ENCODE data around the gene MYLK4.

MYLK4 gene

DNA sequence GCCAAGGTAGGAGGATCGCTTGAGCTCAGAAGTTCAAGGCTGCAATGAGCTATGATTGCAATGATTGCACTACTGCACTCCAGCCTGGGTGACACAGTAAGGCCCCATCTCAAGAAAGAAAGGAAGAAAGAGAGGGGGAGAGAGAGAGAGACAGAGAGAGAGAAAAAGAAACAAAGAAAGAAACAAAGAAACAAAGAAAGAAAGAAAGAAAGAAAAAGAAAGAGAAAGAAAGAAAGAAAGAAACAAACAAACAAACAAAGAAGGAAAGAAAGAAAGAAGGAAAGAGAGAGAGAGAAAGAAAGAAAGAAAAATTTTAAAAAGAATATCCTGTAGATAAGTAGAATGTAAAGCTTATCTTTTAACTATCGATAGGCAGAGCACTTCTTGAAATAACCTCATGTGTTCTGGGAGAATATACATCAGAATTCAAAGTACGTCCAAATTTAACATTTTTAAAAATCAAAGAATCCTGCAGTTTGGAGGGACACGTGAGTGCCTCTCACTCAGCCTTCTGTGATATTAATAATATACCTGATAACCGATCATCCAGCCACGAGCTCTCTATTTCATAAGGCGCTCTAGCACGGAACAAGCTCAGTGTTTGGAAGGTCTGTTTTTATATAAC lies 25.2 kb downstream of the MYLK4 start:
- no peak overlapping the region for H3K27ac Mint-ChIP-seq
- DNase-seq (no peak), ATAC-seq (no peak)
- peaks cover 4% of the 10 kb centered on the region for H3K36me3 Mint-ChIP-seq (ENCODE audit: low read depth)
- H3K4me3 Mint-ChIP-seq, result no peak overlapping the region
- no peaks in the 10 kb centered on the region for H3K27me3 Mint-ChIP-seq
- no peaks in the 10 kb centered on the region for H3K4me1 Mint-ChIP-seq
- peaks cover 7% of the 10 kb centered on the region for H3K9me3 Mint-ChIP-seq

DNA sequence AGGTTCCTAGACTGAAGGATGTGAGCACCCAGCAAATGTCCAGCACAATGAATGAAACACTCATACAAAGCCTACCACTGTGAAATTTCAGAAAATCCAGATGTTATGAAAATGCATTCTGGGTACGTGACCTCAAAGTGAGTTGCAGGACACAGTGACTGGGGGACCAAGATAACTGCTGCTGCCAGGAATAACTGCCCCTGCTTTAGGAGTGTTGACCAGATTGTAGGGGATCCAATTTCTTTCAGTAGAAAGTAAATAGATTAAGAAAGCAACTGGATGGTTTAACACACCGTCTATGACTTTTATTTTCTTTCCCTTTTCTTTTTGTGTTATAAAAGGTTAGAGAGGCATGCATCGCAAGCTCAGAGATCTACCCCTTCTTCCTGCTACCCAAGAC lies 29.5 kb downstream of the MYLK4 start:
- ATAC-seq (no peak), DNase-seq (no peak)
- Mint-ChIP-seq H3K27me3 (no peaks in the 10 kb centered on the region), H3K4me3 (no peak overlapping the region), H3K4me1 (peaks cover 4% of the 10 kb centered on the region), H3K36me3 (ENCODE audit: low read depth) (peaks cover 4% of the 10 kb centered on the region), H3K27ac (no peak overlapping the region), H3K9me3 (peaks cover 10% of the 10 kb centered on the region)

DNA sequence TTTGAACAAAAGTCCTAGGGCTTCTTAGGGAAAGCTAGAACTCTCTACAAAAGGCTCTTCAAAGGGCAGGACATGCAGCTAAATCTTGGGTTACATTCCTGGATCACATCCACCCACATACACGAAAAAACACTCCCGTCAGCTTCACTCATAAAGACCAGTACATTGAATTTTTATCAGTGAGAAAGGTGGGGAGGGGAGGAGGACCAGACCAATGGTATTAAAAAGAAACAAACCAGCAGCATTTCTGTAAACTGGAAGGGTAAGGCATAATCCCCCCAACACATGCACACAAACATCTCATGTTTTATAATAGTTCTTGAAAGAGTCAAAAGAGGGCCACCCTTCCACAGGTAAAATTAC lies 31.6 kb downstream of the MYLK4 start:
- Mint-ChIP-seq H3K36me3 (ENCODE audit: low read depth) (peaks cover 4% of the 10 kb centered on the region), H3K4me3 (no peak overlapping the region)

DNA sequence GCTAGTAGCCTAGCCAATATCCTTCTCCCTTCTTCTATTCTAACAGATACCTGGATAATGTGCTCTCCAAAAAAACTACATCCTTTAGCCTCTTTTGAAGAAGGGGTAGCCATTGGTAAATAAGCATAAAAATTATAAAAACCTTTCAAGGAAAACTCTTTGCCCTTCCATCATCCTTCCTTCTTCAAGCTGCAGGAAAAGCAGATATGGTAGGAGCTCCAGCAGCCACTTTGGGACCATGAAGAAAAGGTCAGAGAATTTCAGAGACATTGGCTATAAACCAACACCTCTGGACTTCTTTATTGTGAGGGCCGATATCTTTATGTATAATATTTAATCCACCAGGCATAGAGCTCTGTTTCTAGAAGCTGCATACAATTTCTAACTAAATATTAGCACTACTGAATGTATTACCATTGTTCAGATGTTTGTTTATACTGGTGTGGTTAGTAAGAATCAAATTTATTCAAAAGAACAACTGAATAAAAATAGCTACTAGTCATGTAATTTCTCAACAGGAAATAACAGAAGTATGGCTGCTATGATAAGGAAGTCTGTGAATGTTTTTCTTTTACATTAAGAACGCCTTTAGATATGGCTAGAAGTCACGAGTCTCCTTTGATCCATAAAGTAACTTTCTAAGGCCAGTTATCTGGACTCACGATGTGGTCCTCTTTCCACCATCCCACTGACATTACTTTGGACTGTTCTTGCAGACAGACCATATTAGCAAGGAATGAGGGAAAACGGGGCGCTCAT lies 32.2 kb downstream of the MYLK4 start:
- Mint-ChIP-seq H3K9me3 (peaks cover 10% of the 10 kb centered on the region), H3K27ac (no peak overlapping the region), H3K4me3 (no peak overlapping the region)

More for the DNA sequence above, 31.6 kb downstream of the MYLK4 start:
- ATAC-seq, result no peak
- no peaks in the 10 kb centered on the region for H3K27me3 Mint-ChIP-seq
- peaks cover 10% of the 10 kb centered on the region for H3K9me3 Mint-ChIP-seq
- peaks cover 4% of the 10 kb centered on the region for H3K4me1 Mint-ChIP-seq
- DNase-seq, result no peak
- H3K27ac Mint-ChIP-seq, result no peak overlapping the region

DNA sequence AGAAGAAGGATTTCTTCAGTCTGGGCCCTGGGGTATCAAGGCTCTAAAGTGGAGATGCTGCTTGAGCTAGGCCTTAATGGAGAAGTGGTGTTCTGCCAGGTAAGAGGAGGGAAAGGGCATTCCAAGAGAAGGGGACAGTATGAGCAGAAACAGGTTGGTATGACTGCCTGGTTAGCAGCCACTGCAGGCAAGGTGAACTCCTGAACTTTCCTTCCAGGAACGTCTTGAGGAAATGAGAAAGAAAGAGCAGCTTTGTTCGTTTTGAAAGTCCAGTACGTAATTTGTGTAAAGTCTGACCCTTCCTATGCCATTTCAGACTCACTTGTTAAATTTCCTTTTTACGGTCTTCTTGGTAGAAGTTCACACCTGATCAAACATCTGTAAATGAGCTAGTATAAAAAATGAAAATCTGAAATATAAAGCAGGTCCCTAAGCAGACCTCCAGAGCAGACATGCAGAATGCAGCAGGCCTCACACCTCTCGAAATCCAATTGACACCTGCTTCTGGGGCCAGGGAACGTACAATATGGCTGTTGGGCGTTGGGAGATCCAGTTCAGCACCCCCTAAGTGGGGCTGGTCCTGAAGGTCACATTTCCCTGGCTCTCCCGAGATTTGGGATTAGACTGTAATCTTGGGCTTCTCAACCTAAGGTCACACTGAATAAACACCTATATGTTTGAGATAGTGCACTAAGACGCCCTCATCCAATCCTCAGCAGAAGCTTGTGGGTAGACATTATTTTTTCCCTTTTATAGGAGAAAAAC lies 33.6 kb downstream of the MYLK4 start:
- Mint-ChIP-seq H3K27me3 (peaks cover 3% of the 10 kb centered on the region), H3K36me3 (ENCODE audit: low read depth) (peaks cover 4% of the 10 kb centered on the region), H3K4me3 (no peak overlapping the region), H3K27ac (no peak overlapping the region), H3K9me3 (peaks cover 10% of the 10 kb centered on the region), H3K4me1 (peaks cover 4% of the 10 kb centered on the region)
- ATAC-seq (no peak), DNase-seq (no peak)

More for the DNA sequence above, 32.2 kb downstream of the MYLK4 start:
- ATAC-seq, result no peak
- DNase-seq, result no peak
- peaks cover 4% of the 10 kb centered on the region for H3K36me3 Mint-ChIP-seq (ENCODE audit: low read depth)
- no peaks in the 10 kb centered on the region for H3K27me3 Mint-ChIP-seq
- H3K4me1 Mint-ChIP-seq, result peaks cover 4% of the 10 kb centered on the region

DNA sequence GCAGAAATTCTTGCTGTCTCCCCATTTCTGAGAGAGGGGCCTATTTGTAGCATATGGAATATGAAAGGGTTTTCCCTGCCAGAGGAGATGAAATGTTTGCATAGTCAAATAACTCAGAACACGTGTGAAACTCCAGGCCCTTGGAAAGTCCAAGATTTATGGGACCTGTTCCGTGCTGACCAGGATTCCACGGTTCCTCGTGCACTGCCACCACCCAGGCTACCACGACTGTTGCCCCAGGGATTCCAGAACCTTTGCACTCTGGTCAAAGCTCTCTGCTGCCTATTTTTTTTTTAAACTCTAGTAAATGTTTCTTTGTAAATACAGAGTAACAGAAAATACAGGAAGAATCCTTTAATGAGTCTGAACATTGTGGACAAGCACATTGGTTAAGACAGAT lies 35.0 kb downstream of the MYLK4 start:
- no peak overlapping the region for H3K27ac Mint-ChIP-seq
- no peak for DNase-seq
- H3K4me3 Mint-ChIP-seq, result no peak overlapping the region
- H3K27me3 Mint-ChIP-seq, result peaks cover 3% of the 10 kb centered on the region
- peaks cover 4% of the 10 kb centered on the region for H3K4me1 Mint-ChIP-seq
- no peak for ATAC-seq
- H3K9me3 Mint-ChIP-seq, result peaks cover 17% of the 10 kb centered on the region
- H3K36me3 Mint-ChIP-seq (ENCODE audit: low read depth), result peaks cover 3% of the 10 kb centered on the region

DNA sequence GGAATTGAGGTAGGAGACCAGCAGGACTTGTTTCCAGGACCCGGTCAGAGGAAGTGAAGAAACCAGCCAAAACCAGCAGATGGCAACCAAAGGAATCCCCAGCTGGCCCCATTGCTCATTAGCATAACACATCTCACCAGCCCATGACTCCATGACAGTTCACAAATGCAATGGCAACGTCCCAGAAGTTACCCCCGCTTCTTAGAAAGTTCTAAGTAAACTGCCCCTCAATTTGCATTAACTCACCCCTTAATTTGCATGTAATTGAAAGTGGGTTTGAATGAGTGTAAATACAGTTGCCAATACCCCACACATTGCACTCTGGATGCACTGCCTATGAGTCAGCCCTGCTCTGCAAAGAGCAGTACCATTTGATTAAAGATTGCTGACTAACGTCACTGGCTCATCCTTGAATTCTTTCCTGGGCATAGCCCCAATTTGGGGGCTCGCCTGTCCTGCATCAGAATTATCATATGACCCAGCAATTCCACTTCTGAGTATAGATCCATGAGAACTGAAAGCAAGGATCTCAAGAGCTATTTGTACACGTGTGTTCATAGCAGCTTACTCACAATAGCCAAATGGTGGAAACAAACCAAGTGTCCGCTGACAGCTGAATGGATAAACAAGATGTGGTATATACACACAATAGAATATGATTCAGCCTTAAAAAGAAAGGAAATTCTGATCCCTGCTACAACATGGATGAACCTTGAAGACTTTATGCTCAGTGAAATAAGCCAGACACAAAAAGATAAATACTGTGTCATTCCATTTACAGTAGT lies 36.4 kb downstream of the MYLK4 start:
- no peak overlapping the region for H3K4me3 Mint-ChIP-seq
- no peak overlapping the region for H3K27ac Mint-ChIP-seq

DNA sequence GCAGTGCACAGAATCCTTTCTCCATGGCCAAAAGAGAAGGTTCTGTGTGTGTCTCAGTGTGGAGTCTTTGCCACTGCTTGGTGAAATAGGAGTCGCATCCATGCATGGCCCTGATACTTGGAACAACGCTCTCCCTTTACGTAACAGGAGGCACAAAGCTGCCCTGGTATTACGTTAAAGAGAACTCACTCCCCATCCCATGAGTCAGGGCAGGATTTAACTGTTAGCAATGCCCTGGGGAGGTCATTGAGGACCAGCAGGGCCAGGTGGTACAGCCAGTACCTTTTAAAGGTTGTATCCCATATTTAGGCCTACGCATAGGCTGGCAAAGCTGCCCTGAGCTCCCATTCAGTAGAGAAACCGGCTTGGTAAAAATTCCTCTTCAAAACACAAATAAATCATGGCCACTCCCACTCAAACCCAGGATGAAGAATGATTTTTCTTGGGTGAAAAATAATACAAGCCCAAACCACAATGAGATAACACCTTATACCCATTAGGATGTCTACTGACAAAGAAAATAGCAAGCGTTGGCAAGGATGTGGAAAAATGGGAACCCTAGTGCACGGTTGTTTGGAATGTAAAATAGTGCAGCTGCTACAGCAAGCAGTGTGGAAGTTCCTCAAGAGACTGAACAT lies 37.1 kb downstream of the MYLK4 start:
- no peak for ATAC-seq
- H3K27ac Mint-ChIP-seq, result no peak overlapping the region
- H3K9me3 Mint-ChIP-seq, result peaks cover 24% of the 10 kb centered on the region
- no peaks in the 10 kb centered on the region for H3K4me1 Mint-ChIP-seq
- H3K4me3 Mint-ChIP-seq, result no peak overlapping the region
- H3K27me3 Mint-ChIP-seq, result peaks cover 3% of the 10 kb centered on the region
- no peak for DNase-seq
- H3K36me3 Mint-ChIP-seq (ENCODE audit: low read depth), result peaks cover 11% of the 10 kb centered on the region

More for the DNA sequence above, 36.4 kb downstream of the MYLK4 start:
- ATAC-seq (no peak), DNase-seq (no peak)
- peaks cover 24% of the 10 kb centered on the region for H3K9me3 Mint-ChIP-seq
- H3K4me1 Mint-ChIP-seq, result peaks cover 4% of the 10 kb centered on the region
- H3K27me3 Mint-ChIP-seq, result peaks cover 3% of the 10 kb centered on the region
- H3K36me3 Mint-ChIP-seq (ENCODE audit: low read depth), result peaks cover 11% of the 10 kb centered on the region

DNA sequence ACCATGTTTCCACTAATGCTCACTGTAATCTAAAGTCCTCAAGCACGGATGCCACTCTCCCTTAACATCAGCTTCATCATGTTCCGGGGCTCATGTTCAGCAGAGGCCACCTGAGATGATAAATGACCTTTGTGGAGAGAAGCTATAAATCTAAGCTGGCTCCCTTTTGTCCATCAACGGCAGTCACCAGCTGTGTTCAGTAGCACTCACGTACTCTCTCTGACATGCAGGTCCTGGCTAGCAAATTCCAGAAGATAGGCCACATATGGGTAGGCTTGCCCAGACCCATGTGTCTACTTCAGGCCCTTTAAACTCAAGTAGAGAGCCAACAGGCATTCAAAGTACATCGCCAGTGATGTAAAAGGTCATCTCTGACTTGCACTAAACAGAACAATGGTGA lies 38.6 kb downstream of the MYLK4 start:
- Mint-ChIP-seq H3K27me3 (peaks cover 3% of the 10 kb centered on the region), H3K36me3 (ENCODE audit: low read depth) (peaks cover 11% of the 10 kb centered on the region), H3K27ac (no peak overlapping the region), H3K4me3 (no peak overlapping the region), H3K9me3 (peaks cover 24% of the 10 kb centered on the region), H3K4me1 (no peaks in the 10 kb centered on the region)
- DNase-seq (no peak), ATAC-seq (no peak)

DNA sequence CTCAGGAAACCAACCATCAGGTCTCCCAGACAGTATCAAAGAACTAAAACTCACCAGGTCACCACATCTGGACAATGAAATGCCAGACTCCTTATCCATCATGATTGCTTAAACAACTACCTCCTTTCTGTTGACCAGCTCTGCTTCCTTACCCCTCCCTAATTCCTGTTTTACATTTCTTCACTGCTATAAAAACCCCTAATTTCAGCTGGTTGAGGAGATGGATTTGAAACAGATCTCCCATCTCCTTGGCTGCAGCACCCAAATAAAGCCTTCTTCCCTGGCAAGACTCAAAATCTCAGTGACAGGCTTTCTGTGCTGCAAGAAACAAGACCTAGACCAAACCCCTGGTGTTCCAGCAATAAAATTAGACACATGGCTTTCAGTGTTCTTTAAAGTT lies 40.3 kb downstream of the MYLK4 start:
- no peak for ATAC-seq
- H3K4me1 Mint-ChIP-seq, result no peaks in the 10 kb centered on the region
- peaks cover 3% of the 10 kb centered on the region for H3K27me3 Mint-ChIP-seq
- no peak for DNase-seq
- no peak overlapping the region for H3K27ac Mint-ChIP-seq
- no peak overlapping the region for H3K4me3 Mint-ChIP-seq
- peaks cover 11% of the 10 kb centered on the region for H3K36me3 Mint-ChIP-seq (ENCODE audit: low read depth)
- H3K9me3 Mint-ChIP-seq, result peaks cover 24% of the 10 kb centered on the region

DNA sequence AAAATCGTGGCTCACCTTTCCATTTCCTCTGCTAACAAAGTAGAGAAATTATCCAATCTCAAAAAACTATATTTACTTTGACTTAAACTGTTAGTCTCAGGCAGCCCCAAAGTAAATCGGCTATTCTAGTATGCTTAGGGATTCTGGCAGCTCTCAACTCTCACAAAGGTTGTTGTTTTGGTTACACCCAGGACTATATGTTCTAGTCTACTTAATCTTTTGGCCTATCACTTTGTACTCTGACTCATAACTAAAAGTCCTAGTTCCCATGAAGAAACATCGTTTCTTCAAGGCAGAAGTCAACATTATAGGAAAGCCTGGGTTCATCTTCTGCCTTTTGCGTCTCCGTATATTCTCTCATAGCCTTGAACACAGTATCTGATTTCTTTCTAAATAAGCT lies 42.3 kb downstream of the MYLK4 start:
- Mint-ChIP-seq H3K27ac (no peak overlapping the region), H3K4me3 (no peak overlapping the region), H3K4me1 (no peaks in the 10 kb centered on the region), H3K27me3 (peaks cover 3% of the 10 kb centered on the region), H3K36me3 (ENCODE audit: low read depth) (peaks cover 11% of the 10 kb centered on the region), H3K9me3 (peaks cover 24% of the 10 kb centered on the region)
- DNase-seq, result no peak
- no peak for ATAC-seq

DNA sequence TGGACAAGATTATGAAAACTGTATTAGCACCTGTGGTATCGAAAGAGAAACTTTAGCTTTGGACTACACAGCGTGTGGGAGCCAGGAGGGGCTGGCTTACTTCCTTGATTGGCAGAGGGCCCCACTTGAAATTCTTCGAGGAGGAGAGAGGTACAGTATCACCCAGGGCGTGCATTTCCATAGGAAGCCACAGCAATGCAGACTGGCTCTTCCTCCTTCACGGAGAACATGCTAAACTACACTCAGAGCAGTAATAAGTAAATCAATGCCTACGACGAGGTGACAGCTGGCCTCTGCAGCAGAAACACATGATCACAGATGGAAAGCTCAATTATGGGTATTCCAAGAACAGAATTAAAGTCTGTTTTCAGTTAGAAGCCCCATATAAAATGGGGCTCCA lies 44.2 kb downstream of the MYLK4 start:
- Mint-ChIP-seq H3K4me1 (no peaks in the 10 kb centered on the region), H3K4me3 (no peak overlapping the region), H3K27ac (no peak overlapping the region), H3K36me3 (ENCODE audit: low read depth) (peaks cover 7% of the 10 kb centered on the region), H3K27me3 (no peaks in the 10 kb centered on the region), H3K9me3 (peaks cover 19% of the 10 kb centered on the region)
- no peak for DNase-seq
- ATAC-seq, result no peak

DNA sequence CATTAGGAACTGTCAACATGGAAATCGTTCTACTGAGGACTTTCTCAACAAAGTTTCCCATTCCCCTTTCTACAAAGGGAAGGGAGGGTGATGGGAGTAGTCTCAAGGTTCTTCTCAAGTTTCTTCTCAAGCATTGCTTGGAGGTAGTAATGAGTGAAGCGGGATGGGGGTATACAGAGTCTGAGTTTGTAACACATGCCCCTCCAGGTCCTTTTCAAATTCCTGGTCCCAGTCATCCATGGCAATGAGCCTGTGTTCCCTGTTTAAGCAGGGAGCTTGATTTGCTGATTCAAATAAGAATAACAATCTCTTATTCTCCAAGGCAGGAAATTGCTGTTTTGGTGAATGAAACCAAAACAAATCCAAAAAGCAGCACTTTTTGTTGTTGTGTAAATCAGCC lies 45.5 kb downstream of the MYLK4 start:
- no peak overlapping the region for H3K4me3 Mint-ChIP-seq
- H3K4me1 Mint-ChIP-seq, result no peaks in the 10 kb centered on the region

DNA sequence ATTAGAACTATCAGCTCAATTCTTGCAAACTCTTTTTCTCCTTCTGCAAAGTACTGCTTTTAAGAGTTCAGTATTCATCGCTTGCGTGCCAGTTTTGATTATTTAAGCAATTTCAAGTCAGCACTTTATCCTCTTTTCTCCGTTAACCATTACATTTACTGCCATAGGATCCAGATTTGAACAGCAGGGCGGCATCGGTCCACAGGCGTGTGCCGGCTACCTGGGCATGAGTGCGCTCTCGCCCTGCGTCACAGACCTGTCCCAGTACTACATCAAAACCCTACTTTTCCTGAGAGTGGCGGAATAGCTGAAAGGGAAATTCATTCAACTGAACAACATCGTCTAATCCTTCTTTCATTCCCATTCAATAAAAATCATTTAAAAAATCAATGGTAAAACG lies 53.4 kb downstream of the MYLK4 start:
- Mint-ChIP-seq H3K9me3 (no peaks in the 10 kb centered on the region), H3K27me3 (peaks cover 4% of the 10 kb centered on the region), H3K36me3 (ENCODE audit: low read depth) (no peaks in the 10 kb centered on the region), H3K4me3 (no peak overlapping the region), H3K4me1 (no peaks in the 10 kb centered on the region), H3K27ac (no peak overlapping the region)
- no peak for DNase-seq
- ATAC-seq, result no peak

More for the DNA sequence above, 45.5 kb downstream of the MYLK4 start:
- Mint-ChIP-seq H3K27ac (no peak overlapping the region), H3K27me3 (no peaks in the 10 kb centered on the region), H3K36me3 (ENCODE audit: low read depth) (peaks cover 5% of the 10 kb centered on the region), H3K9me3 (peaks cover 7% of the 10 kb centered on the region)
- ATAC-seq (no peak), DNase-seq (no peak)

All from activated naive CD8-positive, alpha-beta T cell treated with anti-CD3 and anti-CD28 coated beads, Interleukin-2, amount 50 U/mL, for 24 hours (primary cell).